ENCODE results near the gene SPTLC2.

Gene SPTLC2

GRCh38 chr14:77554816-77555599, 61.4 kb downstream of the SPTLC2 start:
- Histone ChIP-seq H4K20me1 (ENCODE audit: insufficient read depth, low read length) (no peaks in the 10 kb centered on the region), H3K4me3 (ENCODE audit: low read length) (no peak overlapping the region), H3K27me3 (replicated peaks; ENCODE audit: insufficient read depth, low read length) (no peaks in the 10 kb centered on the region), H3K36me3 (replicated peaks; ENCODE audit: insufficient read depth, low read length) (no peaks in the 10 kb centered on the region), H3K9me3 (replicated peaks; ENCODE audit: insufficient read depth, low read length) (no peaks in the 10 kb centered on the region), H3K4me2 (ENCODE audit: low read depth, low read length) (no peak overlapping the region), H3K4me1 (ENCODE audit: low read length) (no peaks in the 10 kb centered on the region), H3K9me2 (replicated peaks; ENCODE audit: insufficient read depth, low read length) (no peaks in the 10 kb centered on the region), H3F3A (ENCODE audit: insufficient read depth, low read length) (no peaks in the 10 kb centered on the region), H3K79me2 (ENCODE audit: low read length) (no peaks in the 10 kb centered on the region), H3K9ac (ENCODE audit: low read length) (no peak overlapping the region), H2AFZ (ENCODE audit: low read length) (no peak overlapping the region), H3K27ac (ENCODE audit: low read length) (no peak overlapping the region)
- no peak for DNase-seq
- TF ChIP-seq CTCF (IDR thresholded peaks at IDR 0.05; ENCODE audit: low read length): no peak
- TF ChIP-seq EZH2phosphoT487 (IDR thresholded peaks at IDR 0.05; ENCODE audit: low read length): no peak
- TF ChIP-seq EZH2 (optimal IDR thresholded peaks at IDR 0.05; ENCODE audit: low read depth, low read length): no peak

- Histone ChIP-seq H3K27me3 (replicated peaks; ENCODE audit: insufficient read depth, low read length) (no peaks in the 10 kb centered on the region), H3F3A (ENCODE audit: insufficient read depth, low read length) (no peaks in the 10 kb centered on the region), H3K4me3 (ENCODE audit: low read length) (no peak overlapping the region), H3K36me3 (replicated peaks; ENCODE audit: insufficient read depth, low read length) (no peaks in the 10 kb centered on the region), H4K20me1 (ENCODE audit: insufficient read depth, low read length) (no peaks in the 10 kb centered on the region), H3K27ac (ENCODE audit: low read length) (no peak overlapping the region), H2AFZ (ENCODE audit: low read length) (no peak overlapping the region), H3K9me3 (replicated peaks; ENCODE audit: insufficient read depth, low read length) (no peaks in the 10 kb centered on the region), H3K9ac (ENCODE audit: low read length) (no peak overlapping the region), H3K79me2 (ENCODE audit: low read length) (no peaks in the 10 kb centered on the region), H3K9me2 (replicated peaks; ENCODE audit: insufficient read depth, low read length) (no peaks in the 10 kb centered on the region), H3K4me2 (ENCODE audit: low read depth, low read length) (no peak overlapping the region), H3K4me1 (ENCODE audit: low read length) (no peaks in the 10 kb centered on the region)
- DNase-seq: no peak
- TF ChIP-seq EZH2phosphoT487 (IDR thresholded peaks at IDR 0.05; ENCODE audit: low read length): no peak
- no peak for TF ChIP-seq EZH2 (optimal IDR thresholded peaks at IDR 0.05; ENCODE audit: low read depth, low read length)
- TF ChIP-seq CTCF (IDR thresholded peaks at IDR 0.05; ENCODE audit: low read length): no peak
These were observed 62.2 kb downstream of the SPTLC2 start for GRCh38 chr14:77554207-77554606.

- no peaks in the 10 kb centered on the region for H3K9me3 ChIP-seq (replicated peaks; ENCODE audit: insufficient read depth, low read length)
- H3K4me3 ChIP-seq (ENCODE audit: low read length): no peak overlapping the region
- H3K79me2 ChIP-seq (ENCODE audit: low read length): no peaks in the 10 kb centered on the region
- no peak for DNase-seq
- no peaks in the 10 kb centered on the region for H4K20me1 ChIP-seq (ENCODE audit: insufficient read depth, low read length)
- no peak overlapping the region for H2AFZ ChIP-seq (ENCODE audit: low read length)
- no peak for TF ChIP-seq EZH2phosphoT487 (IDR thresholded peaks at IDR 0.05; ENCODE audit: low read length)
- TF ChIP-seq CTCF (IDR thresholded peaks at IDR 0.05; ENCODE audit: low read length): no peak
- no peak for TF ChIP-seq EZH2 (optimal IDR thresholded peaks at IDR 0.05; ENCODE audit: low read depth, low read length)
- no peaks in the 10 kb centered on the region for H3K9me2 ChIP-seq (replicated peaks; ENCODE audit: insufficient read depth, low read length)
- H3K9ac ChIP-seq (ENCODE audit: low read length): no peak overlapping the region
- H3K4me1 ChIP-seq (ENCODE audit: low read length): no peaks in the 10 kb centered on the region
- H3K4me2 ChIP-seq (ENCODE audit: low read depth, low read length): no peak overlapping the region
- no peaks in the 10 kb centered on the region for H3F3A ChIP-seq (ENCODE audit: insufficient read depth, low read length)
- H3K27ac ChIP-seq (ENCODE audit: low read length): no peak overlapping the region
- H3K27me3 ChIP-seq (replicated peaks; ENCODE audit: insufficient read depth, low read length): no peaks in the 10 kb centered on the region
- no peaks in the 10 kb centered on the region for H3K36me3 ChIP-seq (replicated peaks; ENCODE audit: insufficient read depth, low read length)
These were observed 67.0 kb downstream of the SPTLC2 start for GRCh38 chr14:77549451-77549850.
